ENCODE results near the gene LSM10. TPM values are rescaled to one million over a fixed set of nuclear protein-coding genes. Genes with fewer than 3 reads are reported as not detected.
A peak's percentile ranks its signal among the peaks of the same experiment; 100 is the strongest.

Gene LSM10
- total and polyA plus RNA-seq, 5 experiments from 2014 or later, result 40.8 to 122 (median 118) TPM

- POLR2A ChIA-PET, result interaction anchor here (1.2 to 1.4 kb wide), 2 partner anchors 21 to 24 kb away, joined by 4 to 5 read pairs; no protein-coding TSS in a partner anchor
- Mint-ChIP-seq H3K27ac (peak overlapping the region in 1 of 10 donors; percentile 43), H3K36me3 (peaks cover 0 to 48% (median 14%) of the 10 kb centered on the region in 3 donors), H3K4me3 (no peak overlapping the region), H3K9me3 (no peaks in the 10 kb centered on the region), H3K27me3 (no peaks in the 10 kb centered on the region), H3K4me1 (peaks cover 8 to 25% (median 13%) of the 10 kb centered on the region in 4 donors)
- ATAC-seq, result no peak
- no peak for DNase-seq
These were observed 52.4 kb downstream of the LSM10 start for GRCh38 chr1:36345353-36345752.

GRCh38 chr1:36344395-36344680 lies 53.4 kb downstream of the LSM10 start:
- no peak for ATAC-seq
- POLR2A ChIA-PET, result interaction anchor here (0.6 to 2.9 kb wide), 2 partner anchors 23 to 41 kb away, joined by 5 to 26 read pairs; no protein-coding TSS in a partner anchor
- Mint-ChIP-seq H3K4me1 (peaks cover 7 to 23% (median 13%) of the 10 kb centered on the region in 4 donors), H3K27me3 (no peaks in the 10 kb centered on the region), H3K4me3 (no peak overlapping the region), H3K9me3 (no peaks in the 10 kb centered on the region), H3K36me3 (peaks cover 0 to 52% (median 16%) of the 10 kb centered on the region in 3 donors), H3K27ac (peak overlapping the region in 2 of 10 donors; percentile 19 to 82)
- DNase-seq, result no peak

DNA sequence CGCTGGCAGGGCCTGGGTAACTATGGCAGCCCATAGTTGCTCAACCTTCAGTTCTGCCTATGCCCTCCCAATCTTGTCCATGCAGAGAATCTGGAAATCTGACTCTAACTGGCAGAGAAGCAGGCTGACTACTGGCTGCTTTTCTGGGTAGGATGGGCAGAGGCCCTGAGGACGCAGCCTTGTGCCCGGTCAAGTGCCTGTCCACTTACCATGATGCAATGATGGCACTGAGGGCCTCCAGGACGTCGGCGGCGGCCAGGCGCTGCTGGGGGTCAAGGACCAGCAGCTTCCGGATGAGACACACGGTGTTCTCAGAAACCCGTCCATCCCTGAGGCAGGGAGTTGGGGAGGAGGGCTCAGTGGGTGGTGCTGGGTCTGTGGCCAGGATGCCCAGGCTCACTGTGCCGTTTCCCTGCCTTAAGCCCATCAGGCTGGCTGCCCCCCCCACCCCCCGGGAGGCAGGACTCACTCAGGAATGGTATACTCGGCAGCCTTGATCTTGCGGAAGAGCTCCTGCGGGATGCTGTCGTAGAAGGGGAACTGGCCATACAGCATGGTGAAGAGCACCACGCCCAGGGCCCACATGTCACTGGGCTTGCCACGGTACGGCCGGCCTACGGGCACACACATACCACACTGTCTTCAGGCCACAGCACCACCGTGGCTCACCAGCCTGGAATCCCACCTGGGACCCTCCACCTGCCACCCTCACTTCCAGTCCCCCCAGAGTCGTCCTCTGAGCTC lies 53.9 kb downstream of the LSM10 start:
- no peak overlapping the region for H3K4me3 Mint-ChIP-seq
- H3K27me3 Mint-ChIP-seq, result no peaks in the 10 kb centered on the region
- no peaks in the 10 kb centered on the region for H3K9me3 Mint-ChIP-seq
- peaks cover 9 to 23% (median 13%) of the 10 kb centered on the region in 4 donors for H3K4me1 Mint-ChIP-seq
- DNase-seq, result no peak
- peak overlapping the region in 2 of 10 donors; percentile 13 to 17 for H3K27ac Mint-ChIP-seq
- H3K36me3 Mint-ChIP-seq, result peaks cover 0 to 55% (median 16%) of the 10 kb centered on the region in 3 donors
- POLR2A ChIA-PET, result interaction anchor here (0.6 to 2.9 kb wide), 3 partner anchors 24 to 76 kb away, joined by 5 to 26 read pairs (median 12); no protein-coding TSS in a partner anchor
- no peak for ATAC-seq

Other genes starting within 250 kb of the LSM10 start
- 10 to 100 TPM; 44.6 to 53.7 TPM for gene TRAPPC3, start 248.4 kb downstream of the LSM10 start, total RNA-seq
- gene TRAPPC3, start 248.4 kb downstream of the LSM10 start, polyA plus RNA-seq, result 100 to 1,000 TPM in 2 of 3 donors, 10 to 100 TPM in 1; 99.9 to 115 (median 110) TPM
- 100 to 1,000 TPM; 266 to 275 TPM for gene MAP7D1, start 241.7 kb downstream of the LSM10 start, total RNA-seq
- gene MAP7D1, start 241.7 kb downstream of the LSM10 start, polyA plus RNA-seq, result 10 to 100 TPM; 13.3 to 67.1 (median 20.1) TPM
- 100 to 1,000 TPM; 123 to 131 TPM for gene THRAP3, start 173.5 kb downstream of the LSM10 start, total RNA-seq
- 100 to 1,000 TPM in 1 of 3 donors, 10 to 100 TPM in 2; 87.6 to 106 (median 97.8) TPM for gene THRAP3, start 173.5 kb downstream of the LSM10 start, polyA plus RNA-seq
- gene SH3D21, start 91.5 kb downstream of the LSM10 start, total RNA-seq, result 1 to 10 TPM; 2.6 to 2.7 TPM
- under 1 TPM in 2 of 3 donors, not detected in 1; 0.19 to 0.35 TPM for gene SH3D21, start 91.5 kb downstream of the LSM10 start, polyA plus RNA-seq
- gene EVA1B, start 74.3 kb downstream of the LSM10 start, total RNA-seq, result 1 to 10 TPM; 1.2 to 1.6 TPM
- gene EVA1B, start 74.3 kb downstream of the LSM10 start, polyA plus RNA-seq, result 1 to 10 TPM in 1 of 3 donors, under 1 TPM in 2; 0.16 to 2.4 (median 0.43) TPM
- gene STK40, start 12.0 kb downstream of the LSM10 start, total RNA-seq, result 10 to 100 TPM; 46.2 to 47.8 TPM
- gene STK40, start 12.0 kb downstream of the LSM10 start, polyA plus RNA-seq, result 10 to 100 TPM; 21.6 to 31.7 (median 23.6) TPM
- 1 to 10 TPM; 1.4 to 1.5 TPM for gene OSCP1, start 52.5 kb upstream of the LSM10 start, total RNA-seq
- 1 to 10 TPM in 1 of 3 donors, under 1 TPM in 2; 0.24 to 1.7 (median 0.94) TPM for gene OSCP1, start 52.5 kb upstream of the LSM10 start, polyA plus RNA-seq
- gene MRPS15, start 66.5 kb upstream of the LSM10 start, total RNA-seq, result 10 to 100 TPM; 38.6 to 41.4 TPM
- 10 to 100 TPM; 87.2 to 95.9 (median 87.7) TPM for gene MRPS15, start 66.5 kb upstream of the LSM10 start, polyA plus RNA-seq
- under 1 TPM in 1 of 2 experiments, not detected in 1; 0.44 TPM for gene CSF3R, start 85.0 kb upstream of the LSM10 start, total RNA-seq
- gene CSF3R, start 85.0 kb upstream of the LSM10 start, polyA plus RNA-seq, result under 1 TPM in 2 of 3 donors, not detected in 1; 0.10 to 0.20 TPM